GM12878 (cell line): ENCODE data around the gene SCNN1B.

Source experiments
- CBFB ChIP-seq: IDR thresholded peaks from 2 replicates; pipeline ENCODE4 v1.6.1; 2016; ENCODE audit warnings: antibody characterized with exemption, low read depth
- TF ChIP-seq, protein P1 (sequence below): IDR thresholded peaks from 2 replicates; pipeline ENCODE4 v1.6.1; 2012; ENCODE audit warnings: low read depth, low read length, improper control_type of control experiment

GRCh38 chr16:23303685-23304084 lies 1.6 kb downstream of the SCNN1B start:
- TF ChIP-seq, protein P1, sequence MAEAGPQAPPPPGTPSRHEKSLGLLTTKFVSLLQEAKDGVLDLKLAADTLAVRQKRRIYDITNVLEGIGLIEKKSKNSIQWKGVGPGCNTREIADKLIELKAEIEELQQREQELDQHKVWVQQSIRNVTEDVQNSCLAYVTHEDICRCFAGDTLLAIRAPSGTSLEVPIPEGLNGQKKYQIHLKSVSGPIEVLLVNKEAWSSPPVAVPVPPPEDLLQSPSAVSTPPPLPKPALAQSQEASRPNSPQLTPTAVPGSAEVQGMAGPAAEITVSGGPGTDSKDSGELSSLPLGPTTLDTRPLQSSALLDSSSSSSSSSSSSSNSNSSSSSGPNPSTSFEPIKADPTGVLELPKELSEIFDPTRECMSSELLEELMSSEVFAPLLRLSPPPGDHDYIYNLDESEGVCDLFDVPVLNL: no peak
- no peak for TF ChIP-seq CBFB
